Upper lobe of left lung (tissue), 4 donors: Measurements from ENCODE around the gene BTLA.

ENCODE experiments used
- CTCF ChIP-seq, 6 experiments: fragments of 450-650 bp in 4 of 6; fragments of 200-600 bp in 2 of 6; sonication (generic) in 2 of 6; IDR thresholded peaks; one replicate each; pipeline ENCODE4 v1.5.1; 2016 to 2019; ENCODE audit warnings: antibody characterized with exemption in 6 of 6
- EP300 ChIP-seq, 4 donors: sonication (generic); formaldehyde crosslinking; IDR thresholded peaks; one replicate each; pipeline ENCODE4 v1.5.1; 2017; ENCODE audit warnings: antibody characterized with exemption in 4 of 4, control low read depth in 2 of 4
- POLR2A ChIP-seq, 4 donors: fragments of 450-650 bp; IDR thresholded peaks; one replicate each; pipeline ENCODE4 v1.5.1; 2016 to 2017; ENCODE audit warnings: antibody characterized with exemption in 4 of 4, mild to moderate bottlenecking in 2 of 4
- POLR2AphosphoS5 ChIP-seq, 2 donors: sonication (generic); formaldehyde crosslinking; IDR thresholded peaks; one replicate each; pipeline ENCODE4 v1.5.1; 2017; ENCODE audit warnings: antibody characterized with exemption in 2 of 2

- no peak for TF ChIP-seq CTCF (IDR thresholded peaks at IDR 0.05)
- no peak for TF ChIP-seq EP300 (IDR thresholded peaks at IDR 0.05)
- TF ChIP-seq POLR2AphosphoS5 (IDR thresholded peaks at IDR 0.05) = no peak
- TF ChIP-seq POLR2A (IDR thresholded peaks at IDR 0.05) = no peak
Measured at GRCh38 chr3:112471596-112472325, 27.5 kb downstream of the BTLA start.
